ENCODE measurements around the gene DLGAP1.
"Not testable (repeated sequence)": the region's sequence is repeated elsewhere in the genome, so short reads cannot be mapped to it uniquely, and the experiment has no call there.

Gene DLGAP1

DNA sequence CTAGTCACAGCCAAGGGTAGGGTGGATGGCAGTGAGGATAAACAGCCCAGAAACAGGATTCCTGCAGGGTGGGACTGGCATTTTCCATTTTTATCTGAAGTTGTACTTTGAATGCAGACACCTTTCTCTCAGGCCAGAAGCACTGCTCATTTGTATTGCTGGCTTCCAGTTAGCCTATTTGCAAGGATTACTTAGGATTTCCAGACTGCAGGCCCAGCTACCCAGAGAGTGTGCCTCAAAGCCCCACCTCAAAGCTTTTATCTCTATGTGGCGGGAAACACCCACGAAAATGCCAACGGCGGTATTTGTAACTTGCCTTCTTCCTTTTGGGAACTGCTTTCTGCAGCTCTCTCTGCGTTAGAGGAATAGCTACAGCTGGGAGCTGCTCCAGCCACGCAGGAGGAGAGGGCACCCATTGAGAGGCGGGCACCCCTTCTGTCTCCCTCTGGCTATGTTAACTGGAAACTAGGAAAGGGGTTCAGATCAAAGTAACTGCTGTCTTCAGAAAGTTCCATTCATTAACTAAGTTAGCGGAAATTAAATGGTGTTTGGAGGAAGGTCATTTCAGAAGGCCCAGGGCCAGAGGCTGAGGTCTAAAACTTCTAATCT, 860.2 kb downstream of the DLGAP1 start:
- peak; percentile 77 for DNase-seq

DNA sequence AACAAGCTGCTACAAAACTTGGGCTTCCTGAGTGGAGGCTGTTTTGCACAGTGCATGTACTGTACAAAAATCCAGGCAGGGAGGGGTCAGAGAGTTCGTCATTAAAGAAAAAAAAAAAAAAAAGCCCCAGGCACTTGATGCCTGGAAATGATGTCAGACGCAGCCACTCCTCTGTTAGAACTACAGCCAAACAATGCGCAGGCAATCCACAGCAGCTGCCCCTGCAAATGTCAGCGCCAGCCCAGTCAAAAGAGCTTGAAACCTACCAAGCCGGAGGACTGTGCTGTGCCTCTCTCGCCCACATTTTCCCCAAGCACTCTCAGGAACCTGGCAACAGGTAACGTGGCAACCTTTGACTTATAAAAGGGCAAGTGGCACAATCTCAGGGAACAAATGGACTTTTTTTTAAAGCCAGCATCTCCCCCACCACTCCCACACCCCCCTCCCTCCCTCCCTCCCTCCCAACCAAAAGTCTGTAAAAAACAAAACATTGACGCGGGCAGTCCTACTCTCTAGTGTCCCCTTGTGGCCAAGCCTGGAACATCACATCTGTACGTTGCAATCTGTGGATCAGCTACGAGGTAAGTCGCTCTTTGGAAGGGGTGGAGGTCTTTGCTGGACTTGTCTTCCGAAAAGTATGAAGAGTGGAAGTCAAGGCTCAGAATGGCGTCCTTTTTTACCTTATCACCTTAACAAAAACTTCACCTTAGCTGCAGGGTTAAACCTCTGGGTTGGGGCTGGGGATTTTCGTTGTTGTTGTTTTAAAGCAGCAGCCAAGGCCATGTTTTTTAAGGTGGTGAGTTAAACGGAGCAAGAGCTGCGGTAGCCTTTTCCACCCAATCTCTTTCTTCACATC, 861.0 kb downstream of the DLGAP1 start:
- DNase-seq = peak; percentile 95

DNA sequence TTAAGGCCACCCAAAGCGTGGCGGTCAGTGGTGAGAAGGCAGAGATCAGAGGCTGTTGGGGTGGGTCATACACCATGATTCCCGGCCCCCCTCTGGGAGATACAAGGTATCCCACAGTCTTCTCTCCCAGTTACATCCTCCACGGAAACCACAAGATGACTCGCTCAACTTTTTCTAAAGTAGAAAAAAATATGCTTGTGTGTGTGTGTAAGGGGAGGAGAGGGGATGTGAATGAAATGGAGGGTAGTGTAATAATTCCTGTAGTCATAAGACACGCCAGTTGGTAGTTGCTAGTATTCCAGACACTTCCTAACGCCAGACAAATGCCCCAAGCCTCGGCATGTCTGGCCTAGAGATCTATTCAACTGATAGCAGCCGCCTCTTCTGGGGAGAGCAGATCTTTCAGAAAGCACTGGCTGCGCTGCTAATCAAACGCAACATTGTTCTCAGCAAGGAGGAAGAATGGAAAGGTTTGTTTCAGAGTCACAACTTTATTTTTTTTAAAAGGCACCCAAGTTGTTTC, 861.7 kb downstream of the DLGAP1 start:
- DNase-seq = peak; percentile 97

DNA sequence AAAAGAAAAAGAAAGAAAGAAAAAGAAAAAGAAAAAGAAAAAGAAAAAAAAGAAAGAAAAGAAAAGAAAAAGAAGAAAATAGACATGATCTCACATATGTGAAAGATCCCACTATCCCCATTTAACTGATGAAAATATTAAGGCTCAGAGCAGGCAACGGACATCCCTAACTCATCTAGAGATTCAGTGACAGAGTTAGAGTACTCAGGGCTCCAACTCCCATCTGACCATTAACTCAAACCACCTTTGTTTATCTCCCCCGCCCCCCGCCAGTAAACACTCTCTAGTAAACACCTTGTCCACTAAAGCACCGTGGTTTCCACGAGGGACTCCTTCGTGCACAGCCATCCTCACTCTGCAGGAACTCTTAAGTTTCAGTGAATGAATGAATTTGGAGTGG, 862.2 kb downstream of the DLGAP1 start:
- DNase-seq = peak; percentile 72

DNA sequence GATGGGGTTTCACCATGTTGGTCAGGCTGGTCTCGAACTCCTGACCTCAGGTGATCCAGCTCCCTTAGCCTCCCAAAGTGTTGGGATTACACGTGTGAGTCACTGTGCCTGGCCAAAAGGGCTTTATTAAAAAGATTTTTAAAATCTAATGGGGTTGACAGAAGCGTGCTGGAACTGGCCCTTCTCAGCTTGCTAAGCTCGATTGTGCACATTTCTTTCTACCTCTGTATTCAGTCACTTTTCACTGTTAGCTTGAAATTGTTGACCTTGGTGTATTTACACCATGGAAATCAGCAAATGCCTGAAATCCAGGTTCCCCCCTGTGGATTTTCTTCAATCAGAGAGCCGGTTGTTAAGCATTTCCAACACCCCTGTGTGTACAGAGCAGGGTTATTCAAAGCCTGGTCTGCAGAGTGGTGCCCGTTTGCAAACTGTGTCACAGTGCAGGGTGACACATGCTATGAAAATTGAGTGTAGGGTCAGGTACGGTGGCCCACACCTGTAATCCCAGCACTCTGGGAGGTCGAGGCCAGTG, 864.9 kb downstream of the DLGAP1 start:
- peak; percentile 35 for DNase-seq

DNA sequence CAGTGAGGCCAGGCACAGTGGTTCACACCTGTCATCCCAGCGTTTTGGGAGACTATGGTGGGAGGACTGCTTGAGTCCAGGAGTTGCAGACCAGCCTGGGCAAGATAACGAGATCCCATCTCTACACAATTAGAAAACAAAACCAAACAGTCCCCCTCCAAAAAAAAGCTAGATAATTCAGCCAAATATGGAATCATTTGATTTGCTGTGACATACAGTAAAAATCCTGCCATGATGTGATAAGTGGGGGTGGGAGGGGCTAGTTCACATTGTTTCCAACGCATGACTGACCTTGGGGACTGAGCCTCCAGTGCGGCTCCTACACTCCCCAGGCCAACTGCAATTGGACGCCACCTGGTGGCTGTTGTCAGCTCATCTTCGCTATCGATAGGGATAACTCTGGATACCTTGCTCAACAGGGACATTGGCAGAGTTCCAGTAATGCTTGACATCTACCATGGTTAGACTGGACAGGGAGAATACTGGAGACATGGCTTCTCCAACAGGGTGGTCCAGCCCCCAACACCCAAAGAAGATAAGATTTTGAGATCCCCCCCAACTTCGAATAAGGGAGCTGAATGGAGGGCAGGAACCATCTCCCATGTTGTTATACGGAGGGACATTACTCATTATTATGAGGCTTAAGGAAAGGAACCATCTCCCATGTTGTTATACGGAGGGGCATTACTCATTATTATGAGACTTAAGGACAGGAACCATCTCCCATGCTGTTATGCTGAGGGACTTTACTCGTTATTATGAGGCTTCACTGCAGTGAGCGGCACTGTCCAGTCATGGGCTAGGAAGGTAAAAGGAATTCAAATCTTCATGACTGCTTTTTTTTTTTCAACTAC, 869.2 kb downstream of the DLGAP1 start:
- DNase-seq = peak; percentile 89

DNA sequence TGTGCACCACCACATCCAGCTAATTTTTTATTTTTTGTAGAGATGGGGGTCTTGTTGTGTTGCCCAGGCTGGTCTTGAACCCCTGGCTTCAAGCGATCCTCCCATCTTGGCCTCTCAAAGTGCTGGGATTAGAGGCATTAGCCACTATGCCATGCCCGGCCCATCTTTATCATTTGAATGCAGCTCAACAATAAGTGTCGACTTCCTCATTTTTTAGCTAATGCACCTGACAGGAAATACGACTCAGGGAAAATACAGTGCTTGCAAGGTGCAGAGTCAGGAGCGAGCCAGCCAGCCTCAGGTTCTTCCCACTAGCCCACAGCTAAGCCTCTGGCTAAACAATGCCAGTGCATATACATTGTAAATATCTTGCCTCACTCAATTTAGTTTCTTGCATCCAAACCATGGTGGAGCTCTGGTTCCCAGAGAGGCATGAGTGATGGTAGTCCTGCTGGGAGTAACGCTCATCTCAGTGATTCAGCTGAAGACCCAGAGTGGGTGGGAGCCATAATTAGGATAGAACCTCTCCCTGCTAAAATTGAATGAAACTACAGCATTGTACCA, 870.1 kb downstream of the DLGAP1 start:
- DNase-seq = no peak

DNA sequence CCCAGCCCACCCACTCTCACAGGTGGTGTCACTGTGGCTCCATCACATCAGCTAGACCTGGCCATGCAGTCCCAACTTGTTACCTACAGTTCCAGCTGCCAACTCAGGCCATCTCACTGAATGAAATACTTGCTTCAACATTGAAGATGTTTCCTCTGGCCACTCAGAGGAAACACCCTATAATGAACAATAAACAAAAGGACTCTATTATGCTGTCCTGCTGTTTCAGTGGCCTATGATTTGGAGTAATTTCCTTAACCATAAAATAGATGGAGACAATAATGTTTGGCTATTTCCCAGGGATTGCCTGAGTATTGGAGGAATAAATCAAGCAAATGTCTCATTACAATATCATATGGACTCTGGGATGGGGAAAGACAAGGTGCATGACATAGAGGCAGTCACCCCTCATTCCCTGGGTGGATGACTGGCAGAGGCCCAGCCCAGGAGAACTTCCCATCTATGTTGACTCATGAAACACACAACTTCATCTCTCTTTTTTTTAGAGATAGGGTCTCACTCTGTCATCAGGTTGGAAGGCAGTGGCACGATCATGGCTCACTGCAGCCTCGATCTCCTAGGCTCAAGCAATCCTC, 870.7 kb downstream of the DLGAP1 start:
- no peak for DNase-seq

DNA sequence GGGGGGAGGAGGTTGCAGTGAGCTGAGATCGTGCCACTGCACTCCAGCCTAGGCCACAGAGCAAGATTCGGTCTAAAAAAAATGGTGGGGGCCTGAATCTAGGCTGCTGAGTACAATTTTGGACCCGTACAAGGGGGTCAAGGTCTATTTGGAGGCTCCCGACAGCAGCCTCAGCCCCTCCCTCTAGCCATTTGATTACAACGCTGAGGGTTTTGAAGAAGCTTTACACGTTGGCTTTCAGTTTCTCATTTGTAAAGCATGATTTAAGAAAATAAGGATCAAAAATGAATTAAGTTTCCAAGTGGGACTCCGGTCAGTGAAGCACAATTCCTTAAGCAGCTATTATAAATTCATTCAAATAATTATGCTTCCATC, 871.2 kb downstream of the DLGAP1 start:
- DNase-seq = no peak

DNA sequence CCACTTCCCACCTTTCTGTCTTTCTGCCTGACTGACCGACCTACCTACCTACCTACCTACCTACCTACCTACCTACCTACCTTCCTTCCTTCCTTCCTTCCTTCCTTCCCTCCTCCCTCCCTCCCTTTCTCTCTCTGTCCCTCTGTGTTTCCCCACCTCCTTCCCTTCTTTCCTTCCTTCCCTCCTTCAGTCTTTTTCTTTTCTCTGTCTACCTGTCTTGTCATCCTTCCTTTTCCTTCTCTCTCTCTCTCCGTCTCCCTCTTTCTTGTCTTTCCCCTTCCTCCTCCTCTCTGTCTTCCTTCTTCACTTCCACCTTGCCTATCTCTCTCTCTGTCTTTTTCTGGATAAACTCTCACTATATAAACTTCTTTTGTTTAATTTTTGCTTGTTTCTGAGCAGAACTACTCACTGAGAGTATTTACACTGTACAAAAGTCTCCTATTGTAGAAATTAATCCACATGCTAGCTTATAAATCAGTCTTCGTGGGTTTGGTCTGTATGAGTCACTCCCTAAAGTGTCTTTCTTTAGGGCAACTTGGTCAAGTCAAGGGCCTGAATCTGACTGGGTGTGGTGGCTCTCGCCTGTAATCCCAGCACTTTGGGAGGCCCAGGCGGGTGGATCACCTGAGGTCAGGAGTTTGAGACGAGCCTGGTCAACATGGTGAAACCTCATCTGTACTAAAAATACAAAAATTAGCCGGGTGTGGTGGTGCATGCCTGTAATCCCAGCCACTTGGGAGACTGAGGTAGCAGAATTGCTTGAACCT, 871.8 kb downstream of the DLGAP1 start:
- not testable (repeated sequence) for DNase-seq

DNA sequence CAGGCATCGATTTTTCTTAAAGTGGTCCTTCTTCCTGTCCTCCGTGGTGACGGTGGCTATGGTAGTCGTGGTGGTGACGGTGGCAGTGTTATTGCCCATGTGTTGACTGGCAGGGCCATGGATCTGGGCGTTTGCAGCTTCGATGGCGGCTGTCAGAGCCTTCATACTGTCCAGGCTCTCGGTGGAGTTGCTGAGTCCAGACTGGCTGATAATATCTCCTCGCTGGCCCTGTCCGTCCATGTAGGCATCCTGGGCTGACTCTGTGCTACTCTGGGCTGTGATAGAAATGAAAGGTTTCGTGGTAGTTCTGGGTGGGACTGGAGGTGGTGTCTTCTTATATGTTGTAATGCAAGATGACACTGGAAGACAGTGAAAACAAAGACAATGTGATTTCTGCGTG, 873.2 kb downstream of the DLGAP1 start:
- DNase-seq = no peak

DNA sequence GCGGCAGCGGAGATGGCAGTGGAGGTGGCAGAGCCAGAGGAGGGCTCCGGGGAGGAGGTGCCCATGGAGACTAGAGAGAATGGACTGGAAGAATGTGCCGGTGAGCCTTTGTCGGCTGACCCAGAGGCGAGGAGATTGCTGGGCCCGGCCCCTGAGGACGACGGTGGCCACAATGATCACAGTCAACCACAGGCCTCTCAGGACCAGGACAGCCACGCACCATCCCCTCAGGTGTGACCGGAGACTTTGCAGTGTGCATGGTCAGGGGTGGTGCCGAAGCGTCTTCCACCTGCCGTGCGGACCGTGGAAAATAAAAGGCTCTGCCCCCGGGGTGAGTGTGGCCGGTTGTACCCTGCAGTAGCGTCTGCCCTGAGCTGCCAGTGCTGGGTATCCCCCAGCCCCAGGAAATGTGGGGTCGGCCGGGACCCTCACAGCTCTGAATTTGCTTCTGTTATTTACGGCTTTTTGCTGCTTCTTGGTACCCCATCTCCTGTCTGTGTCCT, 874.5 kb downstream of the DLGAP1 start:
- DNase-seq = not testable (repeated sequence)

DNA sequence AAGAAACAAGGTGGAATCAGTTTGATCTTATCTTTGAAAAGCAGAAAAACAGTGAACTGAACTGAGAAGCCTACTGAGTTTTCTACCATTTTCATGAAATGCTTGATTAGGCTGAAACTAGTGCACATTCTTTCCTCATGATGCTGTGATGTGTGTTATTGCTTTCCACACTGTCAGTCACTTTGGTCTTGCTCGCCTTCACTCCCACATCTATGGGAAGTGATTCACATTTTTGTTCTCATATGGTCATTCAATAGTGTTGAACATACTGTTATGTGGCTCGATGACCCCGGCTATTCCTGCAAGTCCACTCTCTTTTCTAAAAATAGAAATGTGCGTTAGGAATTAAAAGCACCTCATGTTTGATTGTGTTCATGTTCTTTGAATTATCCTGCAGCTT, 875.4 kb downstream of the DLGAP1 start:
- DNase-seq = no peak

DNA sequence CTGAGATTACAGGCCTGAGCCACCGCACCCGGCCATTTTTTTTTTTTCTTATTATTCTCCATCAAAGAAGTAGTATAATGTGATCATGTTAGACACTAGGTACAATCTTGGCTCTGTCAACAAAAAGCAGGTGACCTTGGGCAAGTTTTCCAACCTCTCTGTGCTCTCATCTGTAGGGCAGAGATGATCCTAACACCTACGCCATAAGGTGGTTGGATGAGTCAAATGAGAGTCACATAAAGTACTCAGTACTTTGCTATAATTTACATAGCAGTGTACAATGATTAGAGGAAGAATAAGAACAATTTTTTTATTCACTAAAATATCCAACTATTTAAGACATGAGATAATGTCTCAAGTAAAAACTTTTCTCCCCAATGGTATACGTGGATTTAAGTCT, 876.5 kb downstream of the DLGAP1 start:
- no peak for DNase-seq

DNA sequence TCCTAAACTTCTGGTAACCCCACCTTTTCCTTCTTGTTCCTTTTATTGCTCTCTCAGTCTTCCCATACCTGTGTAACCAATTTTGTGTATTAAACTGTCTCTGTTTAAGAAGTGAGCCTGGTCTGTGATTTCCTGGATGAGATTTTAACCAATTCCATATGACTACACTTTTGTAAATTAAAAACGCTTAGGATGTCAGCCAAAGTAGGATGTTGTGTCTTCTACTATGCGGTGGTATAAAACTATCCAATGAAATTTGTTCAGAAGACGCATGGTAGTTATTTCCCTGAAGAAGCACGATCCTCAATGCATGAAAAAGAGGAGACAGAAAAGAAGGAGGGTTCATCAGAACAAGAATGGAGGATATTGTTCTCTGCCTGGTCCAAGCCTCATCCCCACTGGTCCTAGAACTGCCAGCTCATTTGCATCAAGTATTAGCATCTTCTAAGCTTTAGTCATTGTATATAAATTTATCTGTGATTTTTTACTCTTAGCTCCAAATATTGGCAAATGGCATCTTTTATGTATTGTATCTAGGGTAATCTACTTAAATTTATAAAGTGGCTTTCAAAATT, 877.7 kb downstream of the DLGAP1 start:
- DNase-seq = no peak

DNA sequence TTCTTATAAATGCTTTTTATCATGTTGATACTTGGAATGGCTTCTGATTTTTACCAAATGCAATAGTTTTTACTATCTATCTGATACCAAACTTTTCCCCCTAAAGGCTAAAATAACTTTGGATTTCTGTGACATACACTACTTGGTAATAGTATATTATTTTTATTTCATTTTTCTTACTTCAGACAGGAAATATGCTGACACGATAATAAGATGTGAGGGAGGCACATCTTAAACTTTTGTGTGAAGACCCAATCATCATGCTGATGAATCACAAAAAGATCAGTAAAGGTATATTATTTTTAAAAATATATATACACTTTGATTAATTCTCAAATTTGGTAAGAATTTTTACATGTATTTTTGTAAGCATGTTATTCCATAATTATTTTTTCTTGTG, 882.3 kb downstream of the DLGAP1 start:
- DNase-seq = no peak

DNA sequence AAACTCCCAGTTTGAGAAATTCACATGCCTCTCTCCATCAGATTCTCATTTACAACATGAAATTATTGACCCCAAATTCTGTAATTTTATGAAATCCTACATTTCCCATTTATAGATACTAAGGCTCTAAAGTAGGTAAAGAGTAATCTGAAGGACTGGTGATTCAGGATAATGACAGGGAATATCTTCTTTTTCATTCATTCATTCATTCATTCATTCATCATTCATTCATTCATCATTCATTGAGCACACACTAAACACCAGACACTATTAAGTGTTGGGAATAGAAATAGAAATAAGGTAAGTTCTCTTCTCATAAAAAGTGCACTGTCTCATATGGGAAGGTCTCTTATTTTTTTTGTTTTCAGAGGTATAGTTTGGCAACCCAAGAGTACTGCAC, 888.3 kb downstream of the DLGAP1 start:
- DNase-seq = no peak

DNA sequence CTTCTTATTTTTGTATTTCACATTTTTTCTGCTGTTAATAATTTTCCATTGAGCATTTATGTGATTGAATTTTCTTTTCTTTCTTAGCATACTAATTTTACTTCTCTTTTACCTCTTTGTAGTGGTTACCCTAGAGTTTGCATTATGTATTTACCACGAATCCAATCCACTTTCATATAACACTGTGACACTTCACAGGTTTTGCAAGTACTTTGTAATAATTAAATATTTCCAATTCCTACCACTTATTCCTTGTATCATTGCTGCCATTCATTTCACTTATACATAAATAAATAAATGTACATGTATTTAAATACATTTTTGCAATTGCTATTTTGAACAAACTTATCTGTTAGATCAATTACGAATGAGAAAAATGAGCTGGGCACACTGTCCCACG, 894.4 kb downstream of the DLGAP1 start:
- no peak for DNase-seq

DNA sequence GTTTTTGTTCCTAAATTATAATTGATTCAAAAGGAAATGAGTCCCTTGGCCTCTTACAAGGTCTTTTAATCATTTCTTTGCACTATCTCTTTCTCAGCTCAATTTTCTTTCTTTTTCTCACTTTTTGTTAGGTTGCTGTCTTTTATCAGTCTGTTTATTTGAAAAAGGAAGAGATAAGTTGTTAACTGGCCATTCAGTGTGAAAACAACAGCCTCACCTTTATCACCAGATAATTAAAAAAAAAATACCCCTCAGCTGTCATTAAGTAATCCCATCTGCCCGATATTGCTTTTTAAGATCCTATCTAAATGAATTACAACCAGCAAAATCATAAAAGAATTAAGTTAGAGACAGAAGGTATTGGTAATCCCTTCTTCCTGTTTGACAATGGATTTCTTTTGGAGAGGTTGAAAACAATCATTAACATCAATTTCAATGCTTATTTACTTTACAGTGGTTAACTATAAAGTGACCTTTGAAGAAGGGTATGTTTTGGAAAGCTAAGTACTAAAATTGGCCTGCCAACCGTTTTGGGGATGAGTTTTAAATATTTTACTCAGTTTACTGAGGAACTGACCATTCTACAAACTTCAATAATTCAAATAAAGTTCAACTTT, 900.2 kb downstream of the DLGAP1 start:
- no peak for DNase-seq

DNA sequence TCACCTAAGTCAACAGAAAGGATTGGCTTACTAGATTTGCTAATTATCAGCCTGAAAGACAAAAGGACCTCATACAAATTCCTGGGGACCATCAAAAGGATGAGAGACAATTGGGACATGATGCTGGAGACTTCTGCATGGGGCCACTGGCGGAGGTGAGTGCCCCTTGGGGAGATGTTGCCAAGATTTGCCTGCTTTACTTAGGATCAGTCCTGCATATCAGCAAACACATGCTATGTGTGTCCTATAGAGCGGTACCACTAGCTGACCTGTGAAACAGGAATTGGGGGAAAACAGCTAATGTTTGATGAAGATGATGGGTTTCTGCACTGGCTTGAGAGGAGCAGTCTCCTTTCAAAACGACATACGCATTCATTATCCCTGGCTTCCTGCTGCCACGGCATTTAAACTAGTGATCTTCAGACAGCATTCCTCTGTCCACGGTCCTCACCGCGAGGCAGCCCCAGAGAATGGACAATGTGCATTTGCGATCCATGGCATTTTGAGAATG, 901.0 kb downstream of the DLGAP1 start:
- DNase-seq = peak; percentile 90

Data from islet precursor cell (in vitro differentiated cells).